ENCODE results near the gene OVCA2.
A peak's percentile ranks its signal among the peaks of the same experiment; 100 is the strongest.

Gene OVCA2

GRCh38 chr17:2015314-2015713, 26.5 kb upstream of the OVCA2 start:
- DNase-seq: no peak

DNA sequence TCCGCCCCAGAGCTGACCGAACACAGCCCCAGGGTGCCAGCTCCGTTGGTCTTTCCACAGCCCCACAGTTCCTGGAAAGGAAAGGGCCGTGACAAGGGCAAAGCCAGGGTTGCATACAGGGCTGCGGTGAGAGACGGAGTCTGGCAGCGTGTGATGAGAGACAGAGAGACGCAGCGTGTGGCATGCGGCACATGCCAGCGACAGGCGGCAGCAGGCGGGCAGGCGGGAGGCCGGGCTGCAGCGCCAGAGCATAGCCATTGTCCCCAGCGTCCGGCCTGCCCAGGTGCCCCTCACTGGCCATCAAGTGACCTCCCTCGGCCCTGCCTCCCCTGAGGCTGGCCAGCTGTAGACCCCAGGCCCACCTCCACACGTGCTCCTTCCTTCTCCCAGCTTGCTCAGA, 25.3 kb upstream of the OVCA2 start:
- no peak for DNase-seq

- no peak for DNase-seq
These were observed 24.4 kb upstream of the OVCA2 start for GRCh38 chr17:2017274-2017941.

DNA sequence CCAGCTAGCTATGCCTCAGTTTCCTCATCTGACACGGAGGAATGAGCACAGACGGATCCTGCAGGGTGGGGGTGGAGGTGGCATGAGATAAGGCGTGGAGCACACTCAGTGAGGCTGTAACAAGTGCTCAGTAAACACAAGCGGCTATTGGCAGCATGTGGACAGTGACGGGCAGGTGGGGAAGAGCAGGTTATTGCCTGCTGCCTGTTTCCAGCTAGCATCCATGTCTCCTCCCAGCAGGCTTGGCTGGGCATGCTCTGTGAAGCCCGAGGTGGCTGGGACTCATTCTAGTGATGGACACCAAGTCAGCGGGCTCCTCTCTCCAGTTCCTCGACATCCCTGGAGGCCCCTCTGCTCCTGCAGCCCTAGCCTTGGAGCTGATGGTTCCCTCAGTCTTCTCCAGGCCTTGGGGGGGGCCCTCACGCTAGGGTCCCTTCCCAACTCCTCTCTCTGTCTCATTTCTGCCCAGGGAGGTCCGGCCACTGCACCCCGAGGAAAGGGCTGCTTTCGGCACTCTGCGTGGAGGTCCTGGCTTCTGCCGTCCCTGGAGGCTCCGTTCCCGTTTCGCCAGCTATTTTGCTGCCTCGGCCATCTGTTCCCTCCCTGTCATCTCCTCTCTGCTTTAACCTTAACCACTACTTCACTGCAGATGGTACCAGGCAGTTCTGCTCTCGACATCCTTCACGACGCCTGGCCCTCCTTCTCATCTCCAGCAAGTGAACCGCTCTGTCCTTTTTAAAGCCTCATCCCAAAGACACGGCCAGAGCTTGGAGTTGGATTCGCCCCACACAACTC, 22.9 kb upstream of the OVCA2 start:
- no peak for DNase-seq

GRCh38 chr17:2019723-2020122, 22.1 kb upstream of the OVCA2 start:
- no peak for DNase-seq

DNA sequence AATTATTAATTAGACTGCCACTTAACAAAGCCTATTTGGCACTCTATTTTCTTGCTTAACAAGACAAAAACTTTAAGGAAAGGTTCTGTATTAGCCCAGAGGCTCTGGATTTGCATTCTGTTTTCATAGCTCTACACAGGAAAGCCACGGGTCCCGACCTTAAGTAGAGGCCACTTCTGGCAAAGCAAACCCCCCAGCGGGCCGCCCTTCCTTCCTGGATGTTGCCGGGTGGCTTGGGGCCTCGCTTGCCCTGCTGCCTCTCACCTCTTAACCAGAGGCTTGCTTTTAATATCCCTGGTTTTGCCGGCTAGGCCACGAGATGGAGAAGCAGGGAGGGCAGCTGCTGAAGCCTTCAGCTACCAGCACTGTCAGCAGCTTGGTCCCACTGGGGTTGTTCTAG, 21.1 kb upstream of the OVCA2 start:
- DNase-seq: no peak

DNA sequence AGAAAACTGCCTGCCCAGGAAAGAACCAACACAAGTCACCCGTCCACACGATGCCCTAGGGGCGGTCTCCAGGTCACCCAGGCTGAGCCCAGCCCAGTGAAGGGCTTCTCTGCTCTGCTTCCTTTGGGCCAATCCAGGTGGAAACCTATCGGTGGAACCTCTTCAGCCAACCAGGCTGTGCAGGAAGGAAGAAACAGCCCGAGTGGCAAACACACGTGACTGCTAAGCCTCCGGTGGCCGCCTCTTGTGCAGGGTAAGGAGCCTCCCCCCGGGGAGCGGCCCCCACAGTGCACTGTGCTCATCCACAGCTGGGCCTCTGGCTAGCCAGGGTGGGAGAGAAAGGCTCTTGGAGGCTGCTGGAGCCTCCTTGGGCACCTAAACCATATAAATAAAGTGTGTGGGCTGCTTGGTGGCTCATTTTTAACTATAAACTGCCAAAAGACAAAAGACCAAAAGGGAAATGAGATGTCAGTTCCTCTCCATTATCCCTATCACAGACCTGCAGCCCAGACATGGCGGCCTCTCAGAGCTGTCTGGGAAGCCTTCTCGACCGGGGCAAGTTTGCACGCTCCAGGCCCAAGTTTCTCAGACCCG, 19.1 kb upstream of the OVCA2 start:
- no peak for DNase-seq

GRCh38 chr17:2023256-2023655, 18.6 kb upstream of the OVCA2 start:
- DNase-seq: no peak

DNA sequence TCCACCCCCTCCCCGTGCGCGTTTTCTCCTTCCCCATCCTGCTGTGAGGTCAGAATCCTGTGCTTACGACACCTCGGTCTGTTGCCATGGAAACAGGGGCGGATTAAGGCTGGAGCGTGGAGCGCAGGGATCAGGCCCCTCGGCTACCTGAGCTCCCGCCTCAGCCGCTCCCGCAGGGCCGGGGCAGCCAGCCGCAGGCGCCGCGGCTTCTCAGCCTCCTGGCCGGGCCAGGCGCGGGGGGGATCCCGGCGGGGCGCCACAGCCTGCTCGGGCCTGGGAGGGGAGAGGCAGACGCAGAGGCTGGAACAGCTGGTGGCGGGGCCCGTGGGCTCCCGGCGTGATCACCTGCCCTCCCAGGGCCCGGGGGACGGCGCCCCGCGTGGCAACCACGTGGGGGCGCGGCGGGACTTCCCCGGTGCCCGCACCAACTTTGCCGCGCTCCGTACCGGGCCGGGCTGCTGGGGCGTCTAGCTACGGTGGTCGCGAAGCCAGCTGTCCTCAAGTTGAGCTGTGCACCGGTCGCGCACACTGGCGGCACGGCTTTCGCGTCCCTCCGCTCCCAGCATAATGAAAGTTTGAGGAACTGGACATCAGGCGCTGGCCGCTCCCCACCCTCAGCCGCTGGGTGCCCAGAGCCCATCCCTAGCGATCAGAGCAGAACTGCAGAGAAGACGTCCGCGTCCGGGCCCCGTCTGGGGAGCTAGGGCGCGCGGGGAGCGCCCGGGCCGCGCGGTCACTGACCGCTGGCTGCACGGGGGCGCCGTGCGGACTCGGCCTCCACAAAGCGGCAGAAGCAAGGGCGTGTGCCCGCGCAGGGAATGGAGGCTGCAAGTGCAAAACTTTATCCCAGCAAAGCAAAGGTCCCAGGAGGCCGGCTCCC, 17.9 kb upstream of the OVCA2 start:
- peak; percentile 44 for DNase-seq

DNA sequence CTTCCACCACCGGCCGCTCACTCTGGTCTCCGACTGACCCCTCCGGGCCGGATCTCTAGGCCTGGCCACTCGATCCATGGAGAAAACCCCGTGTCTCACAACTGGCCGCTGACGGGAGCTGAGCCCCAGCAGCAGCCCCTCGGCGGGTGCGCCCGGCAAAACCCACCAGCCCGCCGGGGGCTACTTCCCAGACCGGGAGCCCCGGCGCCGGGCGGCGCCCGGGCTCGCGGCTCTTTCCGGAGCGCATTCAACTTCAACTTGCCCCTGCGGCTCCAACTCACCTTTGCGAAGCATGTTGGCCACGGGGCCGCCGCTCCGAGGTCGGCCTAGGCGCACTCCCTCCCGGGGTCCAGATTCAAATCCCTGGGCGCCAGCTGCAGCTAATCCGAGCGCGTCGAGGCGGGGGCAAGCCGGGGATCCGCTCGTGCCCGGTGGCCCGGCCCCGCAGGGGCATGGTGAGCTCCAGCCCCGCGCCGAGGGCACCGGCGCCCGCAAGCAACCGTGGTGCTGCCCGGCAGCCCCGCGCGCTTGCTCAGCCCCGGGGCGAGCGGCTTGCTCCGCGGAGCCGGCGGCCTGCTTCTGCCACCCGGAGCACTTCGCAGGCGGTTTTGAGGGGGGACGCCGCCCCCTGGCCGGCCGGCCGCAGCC, 17.1 kb upstream of the OVCA2 start:
- no peak for DNase-seq

GRCh38 chr17:2025220-2025621, 16.6 kb upstream of the OVCA2 start, which contains the start of gene RTN4RL1:
TSS of gene RTN4RL1 (minus strand) at chr17:2025334. CDS start at chr17:2024865, 469 bp downstream.
- peak; percentile 76 for DNase-seq

DNA sequence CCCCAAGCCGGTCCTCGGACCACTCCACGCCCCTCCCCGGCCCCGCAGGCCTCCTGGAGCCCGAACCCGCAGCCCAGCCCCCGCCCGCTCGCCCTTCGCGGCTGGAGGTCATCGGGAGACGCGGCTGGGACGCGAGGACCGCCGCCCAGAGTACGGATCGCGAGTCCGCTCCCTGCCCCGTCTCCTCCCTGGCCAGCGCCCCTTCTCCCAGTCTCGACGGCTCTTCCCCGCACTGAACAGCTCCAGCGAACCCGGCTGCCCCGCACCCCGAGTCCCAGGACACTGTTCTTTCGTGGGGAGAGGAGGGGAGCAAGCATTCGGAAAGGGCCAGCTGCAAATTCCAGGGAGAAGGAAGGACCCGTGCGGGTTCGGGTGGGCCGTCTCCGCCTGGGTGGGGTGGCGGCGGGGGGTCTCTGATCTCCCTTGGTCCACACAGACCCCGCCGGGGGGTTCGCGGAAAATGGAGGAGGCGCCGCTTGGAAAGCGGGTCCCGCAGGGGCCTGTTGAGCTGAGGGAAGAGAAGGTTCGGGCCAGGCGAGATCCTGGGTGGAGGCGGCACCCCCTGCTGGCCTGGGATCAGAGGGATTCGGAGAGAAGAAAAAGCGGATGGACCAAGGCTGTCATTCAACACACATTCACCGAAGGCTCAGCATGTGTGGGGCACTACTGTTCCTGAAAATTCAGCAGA, 16.1 kb upstream of the OVCA2 start:
- DNase-seq: peak; percentile 77

GRCh38 chr17:2027528-2028233, 14.1 kb upstream of the OVCA2 start:
- no peak for DNase-seq

DNA sequence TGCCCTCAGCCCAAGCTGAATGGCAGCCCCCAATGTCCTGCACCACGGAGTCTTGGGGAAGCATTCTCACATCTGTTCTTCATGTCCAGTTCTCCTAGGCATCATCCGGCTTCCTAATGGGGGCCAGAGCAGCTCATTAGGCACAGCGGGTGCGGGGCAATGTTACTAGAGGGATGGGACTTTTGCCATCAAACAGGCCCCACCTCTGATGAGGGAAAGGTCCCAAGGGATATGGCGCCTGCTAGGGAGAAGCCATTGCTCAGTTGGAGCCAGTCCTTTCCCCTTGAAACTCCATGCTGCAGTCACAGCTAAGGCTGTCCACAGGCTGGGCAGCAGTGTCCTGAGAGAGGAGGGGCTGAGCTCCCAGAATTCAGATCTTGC, 13.6 kb upstream of the OVCA2 start:
- DNase-seq: no peak

- no peak for DNase-seq
These were observed 13.1 kb upstream of the OVCA2 start for GRCh38 chr17:2028737-2029136.

DNA sequence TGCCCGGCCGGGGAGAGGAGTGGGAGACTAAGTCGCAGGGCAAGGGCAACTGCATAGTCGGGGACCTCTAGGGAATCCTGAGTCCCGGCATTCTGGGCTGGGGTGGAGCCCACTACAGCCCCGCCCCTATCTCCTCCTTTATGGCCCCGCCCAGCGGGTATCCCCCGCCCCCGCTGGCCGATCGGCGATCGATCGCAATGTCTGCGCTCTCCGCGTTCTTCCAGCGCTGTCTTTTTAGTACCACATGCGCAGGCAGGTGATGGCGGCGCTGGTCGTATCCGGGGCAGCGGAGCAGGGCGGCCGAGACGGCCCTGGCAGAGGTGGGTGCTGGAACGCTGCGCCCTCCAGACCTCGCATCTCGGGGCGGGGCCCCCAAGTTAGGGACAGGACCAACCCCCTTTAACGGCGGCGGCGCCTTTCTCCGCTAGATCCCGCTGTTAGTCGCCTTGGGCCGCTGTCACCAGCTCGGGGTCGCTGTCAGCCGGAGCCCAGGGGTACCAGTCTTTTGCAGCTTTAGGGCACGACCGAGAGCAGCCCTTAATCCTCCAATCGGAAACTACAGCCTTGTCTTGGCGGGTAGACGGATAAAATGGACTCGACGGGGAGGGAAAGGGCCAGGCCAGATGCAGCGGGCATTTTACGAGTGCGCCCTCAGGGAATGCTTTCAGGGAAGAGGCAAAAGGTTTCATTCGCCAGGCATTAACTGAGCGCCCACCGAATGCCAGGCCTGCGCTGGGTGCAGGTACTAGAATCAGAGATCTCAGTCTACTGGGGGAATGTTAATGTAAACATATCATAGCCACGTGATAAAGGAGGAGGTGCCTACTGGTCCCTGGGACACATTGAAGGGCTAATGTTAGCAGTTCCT, 11.7 kb upstream of the OVCA2 start, which contains the start of gene DPH1:
Gene DPH1, plus strand, starts transcription at position 243 of the 868 bp plus-strand sequence. Its CDS starts 17 bp downstream, at position 260.
- peak; percentile 90 for DNase-seq

DNA sequence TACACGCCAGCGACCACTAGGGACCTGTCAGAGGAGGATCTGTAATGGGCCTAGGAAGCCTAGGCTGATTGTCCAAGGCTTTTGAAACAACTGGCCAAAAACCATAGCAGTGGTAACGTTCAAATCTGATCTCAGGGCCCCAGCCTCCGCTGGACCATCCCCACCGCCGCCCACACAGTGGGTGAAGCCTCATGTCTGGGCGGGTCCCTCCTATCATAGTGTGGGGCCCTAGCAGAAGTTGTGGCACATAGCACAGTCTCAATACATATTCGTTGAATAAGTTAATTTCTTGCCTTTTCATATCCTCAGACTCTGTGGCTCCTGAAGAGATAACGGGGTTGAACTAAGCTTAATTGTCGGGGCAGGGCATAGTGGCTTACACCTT, 11.1 kb upstream of the OVCA2 start:
- no peak for DNase-seq

DNA sequence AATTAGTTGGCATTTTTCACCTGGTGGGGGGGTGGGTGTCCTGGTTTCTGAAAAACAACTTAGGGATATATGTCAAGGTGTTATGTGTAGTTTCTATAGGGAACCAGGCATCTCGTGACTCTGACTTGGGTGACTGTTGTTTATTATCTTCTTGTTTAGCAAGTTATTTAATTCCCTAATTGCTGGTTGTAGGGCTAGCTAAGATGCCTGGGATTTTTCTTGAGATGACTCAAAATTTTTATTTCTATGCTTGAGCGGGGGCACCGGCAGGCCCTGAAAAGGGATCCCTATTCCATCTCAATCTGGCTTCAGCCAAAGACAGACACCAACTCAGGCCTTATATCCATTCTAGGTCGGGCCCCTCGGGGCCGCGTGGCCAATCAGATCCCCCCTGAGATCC, 8.7 kb upstream of the OVCA2 start:
- peak; percentile 62 for DNase-seq

GRCh38 chr17:2034157-2034556, 7.7 kb upstream of the OVCA2 start:
- DNase-seq: peak; percentile 81
